ENCODE data around the gene RASD1.

DNA sequence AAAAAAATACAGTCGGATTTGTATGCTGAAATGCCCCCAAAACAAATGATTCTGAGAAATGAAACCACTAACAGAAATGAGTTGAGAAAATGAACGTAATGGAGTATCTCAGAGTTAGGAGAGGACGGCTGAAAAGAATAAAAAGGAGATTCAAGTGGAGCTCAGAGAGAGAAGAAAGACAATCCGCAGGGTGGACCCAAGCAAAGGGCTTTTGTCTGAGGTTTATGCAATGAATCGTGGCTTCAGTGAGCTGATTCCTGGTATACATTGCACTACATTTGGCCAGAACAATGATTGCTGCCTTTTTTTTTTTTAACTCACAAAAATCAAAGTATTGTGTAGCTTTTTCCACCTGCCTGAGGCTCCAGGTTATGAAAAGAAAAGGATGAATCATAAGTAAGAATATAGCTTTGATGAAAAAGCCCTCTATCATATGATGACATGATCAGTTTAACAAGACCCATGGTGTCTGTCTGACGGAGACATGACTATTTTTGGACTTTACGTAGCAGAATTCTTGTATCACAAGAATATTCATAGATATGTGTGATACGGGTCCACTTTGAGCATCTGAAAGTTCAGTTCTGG, 23.8 kb downstream of the RASD1 start:
- no peak for TF ChIP-seq POLR2A (IDR thresholded peaks at IDR 0.05)
- TF ChIP-seq, protein P1, sequence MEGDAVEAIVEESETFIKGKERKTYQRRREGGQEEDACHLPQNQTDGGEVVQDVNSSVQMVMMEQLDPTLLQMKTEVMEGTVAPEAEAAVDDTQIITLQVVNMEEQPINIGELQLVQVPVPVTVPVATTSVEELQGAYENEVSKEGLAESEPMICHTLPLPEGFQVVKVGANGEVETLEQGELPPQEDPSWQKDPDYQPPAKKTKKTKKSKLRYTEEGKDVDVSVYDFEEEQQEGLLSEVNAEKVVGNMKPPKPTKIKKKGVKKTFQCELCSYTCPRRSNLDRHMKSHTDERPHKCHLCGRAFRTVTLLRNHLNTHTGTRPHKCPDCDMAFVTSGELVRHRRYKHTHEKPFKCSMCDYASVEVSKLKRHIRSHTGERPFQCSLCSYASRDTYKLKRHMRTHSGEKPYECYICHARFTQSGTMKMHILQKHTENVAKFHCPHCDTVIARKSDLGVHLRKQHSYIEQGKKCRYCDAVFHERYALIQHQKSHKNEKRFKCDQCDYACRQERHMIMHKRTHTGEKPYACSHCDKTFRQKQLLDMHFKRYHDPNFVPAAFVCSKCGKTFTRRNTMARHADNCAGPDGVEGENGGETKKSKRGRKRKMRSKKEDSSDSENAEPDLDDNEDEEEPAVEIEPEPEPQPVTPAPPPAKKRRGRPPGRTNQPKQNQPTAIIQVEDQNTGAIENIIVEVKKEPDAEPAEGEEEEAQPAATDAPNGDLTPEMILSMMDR (IDR thresholded peaks at IDR 0.05): no peak
